HG03025 (cell line): ENCODE data around the gene PHOX2A.
"Not testable (repeated sequence)": the region's sequence is repeated elsewhere in the genome, so short reads cannot be mapped to it uniquely, and the experiment has no call there.

Experiments used
- ATAC-seq: cut with Tn5 transposase; IDR thresholded peaks from one replicate; pipeline ENCODE4 v1.9.1; 2021; ENCODE audit warnings: mild to moderate bottlenecking, moderate library complexity; ENCODE audit not compliant: unreplicated experiment, low FRiP score

The PHOX2A gene

DNA sequence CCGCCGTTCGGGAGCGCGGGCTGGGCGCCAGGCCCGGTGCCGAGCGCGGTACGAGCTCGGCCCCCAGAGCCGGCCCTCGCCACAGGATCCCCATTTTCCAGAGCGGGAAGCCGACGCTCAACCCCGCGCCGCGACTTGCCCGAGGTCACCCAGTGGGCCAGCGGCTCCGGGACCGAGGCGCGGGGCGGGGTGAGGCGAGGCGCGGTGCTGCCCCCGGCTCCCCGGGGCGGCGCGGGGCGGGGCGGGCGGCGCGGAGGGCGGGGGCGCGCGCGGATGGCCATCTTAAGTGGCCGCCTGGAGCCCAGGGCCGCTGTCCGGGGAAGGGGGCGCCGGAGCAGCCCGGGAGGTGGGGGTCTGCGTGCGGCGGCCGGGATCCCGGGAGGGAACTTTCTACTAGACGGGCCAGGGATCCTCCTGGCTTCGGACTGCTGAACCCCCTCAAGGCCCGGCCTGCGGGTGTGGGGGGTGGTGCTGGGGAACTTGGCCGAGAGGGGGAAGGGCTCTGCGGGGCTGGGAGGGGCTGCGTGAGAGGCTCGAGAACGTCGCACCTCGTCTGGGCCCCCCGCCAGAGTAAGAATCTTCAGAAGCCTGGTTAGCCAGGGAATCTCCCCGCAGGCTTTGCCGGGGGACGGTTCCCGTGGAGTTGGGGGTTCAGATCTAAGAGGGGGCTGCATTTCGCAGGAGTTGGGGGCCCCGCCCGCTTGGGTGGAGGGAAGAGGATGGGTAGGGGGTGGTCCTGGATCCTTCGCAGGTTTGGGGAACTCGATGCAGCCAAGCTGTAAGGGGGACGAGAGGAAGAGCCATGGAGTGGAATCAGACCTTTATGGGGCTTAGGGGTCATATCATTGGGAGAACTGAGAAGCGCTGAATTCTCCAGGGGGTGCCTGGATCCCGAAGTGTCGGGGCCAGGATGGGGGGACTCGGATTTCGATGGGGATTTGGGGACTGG lies 20.1 kb downstream of the PHOX2A start:
- peak; percentile 46 for ATAC-seq

GRCh38 chr11:72222907-72223614 lies 20.9 kb downstream of the PHOX2A start:
- peak; percentile 54 for ATAC-seq

GRCh38 chr11:72222106-72222891 lies 21.7 kb downstream of the PHOX2A start:
- ATAC-seq, result no peak

- no peak for ATAC-seq
Measured at GRCh38 chr11:72221386-72222075, 22.4 kb downstream of the PHOX2A start.

GRCh38 chr11:72220696-72221363 lies 23.1 kb downstream of the PHOX2A start:
- no peak for ATAC-seq

DNA sequence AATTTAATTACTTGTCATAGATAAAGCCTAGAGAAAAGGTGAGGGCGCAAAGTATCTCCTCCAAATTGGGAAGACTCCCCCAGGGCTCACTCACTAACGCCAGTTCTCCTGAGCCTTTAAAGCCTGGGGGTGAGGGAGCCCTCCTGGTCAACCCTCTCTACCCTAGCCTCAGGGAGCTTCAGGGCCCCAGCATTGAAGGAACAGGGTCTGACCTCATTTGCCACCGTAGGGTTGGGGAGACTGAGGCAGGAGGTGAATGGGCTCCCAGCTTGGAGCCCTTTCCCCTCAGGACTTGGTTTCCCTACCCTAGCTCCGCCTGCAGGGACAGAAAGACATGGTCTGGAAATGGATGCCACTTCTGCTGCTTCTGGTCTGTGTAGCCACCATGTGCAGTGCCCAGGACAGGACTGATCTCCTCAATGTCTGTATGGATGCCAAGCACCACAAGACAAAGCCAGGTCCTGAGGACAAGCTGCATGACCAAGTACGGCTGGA lies 25.7 kb downstream of the PHOX2A start:
- no peak for ATAC-seq

DNA sequence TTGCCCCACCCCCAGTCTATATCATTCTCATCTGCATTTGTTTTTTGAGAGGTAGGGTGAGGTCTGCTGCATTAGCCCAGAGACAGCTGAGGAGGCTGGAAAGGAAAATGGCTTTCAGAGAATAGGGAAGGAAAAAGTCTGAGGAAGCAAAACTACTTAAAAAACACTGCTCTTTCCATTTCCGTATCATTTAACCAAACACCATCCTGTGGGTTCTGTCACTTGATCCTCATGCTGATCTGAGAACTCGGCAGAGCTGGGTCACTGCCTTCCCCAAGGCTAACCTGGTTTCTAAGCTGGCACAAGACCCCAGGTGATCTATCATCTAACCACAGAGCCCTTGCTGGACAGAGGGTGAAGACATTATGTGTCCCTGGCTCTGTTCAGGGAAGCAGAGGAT lies 26.1 kb downstream of the PHOX2A start:
- no peak for ATAC-seq

- no peak for ATAC-seq
Measured at GRCh38 chr11:72216638-72217037, 27.3 kb downstream of the PHOX2A start, which contains the start of gene FOLR2. FOLR2 (plus strand) TSS chr11:72216794; CDS start chr11:72218585, 1,791 bp downstream.

- no peak for ATAC-seq
Measured at GRCh38 chr11:72209101-72209500, 34.9 kb downstream of the PHOX2A start.

DNA sequence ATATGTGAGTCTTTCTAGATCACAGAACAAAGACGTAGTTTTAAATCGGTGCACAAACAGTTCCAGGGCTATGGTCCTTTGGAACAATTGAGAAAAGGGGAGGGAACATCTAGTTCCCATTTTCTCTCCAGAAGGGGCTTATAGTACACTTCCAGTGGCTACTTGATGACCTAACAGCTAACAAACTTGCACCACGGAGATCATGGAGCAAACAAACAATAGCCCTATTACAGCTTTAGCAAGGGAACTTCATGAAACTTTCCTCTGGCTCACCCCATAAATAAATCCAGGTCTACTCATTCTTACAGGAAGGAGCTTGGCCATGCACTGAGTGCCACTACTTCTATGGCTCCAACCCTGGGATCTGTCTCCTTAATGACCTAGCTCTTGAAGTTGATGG lies 35.7 kb downstream of the PHOX2A start:
- ATAC-seq, result no peak

DNA sequence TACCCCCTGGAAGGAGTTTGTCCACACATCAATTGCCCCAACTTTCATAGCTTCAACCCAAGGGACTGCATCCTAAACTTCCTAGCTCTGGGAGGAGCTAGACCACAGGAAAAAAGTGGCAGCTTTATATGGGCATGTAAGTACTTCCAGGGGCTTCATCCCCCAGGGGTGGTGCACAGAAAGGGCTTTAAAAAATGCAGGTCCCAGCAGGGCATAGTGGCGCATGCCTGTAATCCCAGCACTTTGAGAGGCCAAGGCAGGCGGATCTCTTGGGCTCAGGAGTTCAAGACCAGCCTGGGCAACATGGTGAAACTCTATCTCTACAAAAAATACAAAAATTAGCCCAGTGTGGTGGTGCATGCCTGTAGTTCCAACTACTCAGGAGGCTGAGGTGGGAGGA lies 37.2 kb downstream of the PHOX2A start:
- ATAC-seq, result not testable (repeated sequence)

DNA sequence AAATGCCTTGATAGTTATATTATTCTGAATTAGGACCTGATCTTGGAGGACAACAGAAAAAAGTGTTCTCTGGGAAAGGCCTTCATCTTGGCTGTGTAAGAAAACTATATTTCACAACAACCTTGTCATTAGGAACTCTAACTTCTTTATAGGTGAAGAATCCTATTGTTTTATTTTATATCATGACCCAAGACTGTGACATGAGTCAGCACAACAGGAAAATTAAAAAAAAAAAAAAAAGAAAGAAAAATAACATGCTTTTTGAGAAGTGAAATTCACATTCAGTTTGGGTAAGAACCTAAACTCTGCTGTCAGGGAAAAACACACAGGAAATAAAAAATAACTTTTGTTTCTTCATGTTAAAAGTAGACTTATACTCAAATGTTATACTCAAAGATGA lies 39.1 kb downstream of the PHOX2A start:
- no peak for ATAC-seq

- ATAC-seq, result no peak
Measured at GRCh38 chr11:72203163-72203562, 40.8 kb downstream of the PHOX2A start.

GRCh38 chr11:72202571-72202970 lies 41.4 kb downstream of the PHOX2A start:
- no peak for ATAC-seq

DNA sequence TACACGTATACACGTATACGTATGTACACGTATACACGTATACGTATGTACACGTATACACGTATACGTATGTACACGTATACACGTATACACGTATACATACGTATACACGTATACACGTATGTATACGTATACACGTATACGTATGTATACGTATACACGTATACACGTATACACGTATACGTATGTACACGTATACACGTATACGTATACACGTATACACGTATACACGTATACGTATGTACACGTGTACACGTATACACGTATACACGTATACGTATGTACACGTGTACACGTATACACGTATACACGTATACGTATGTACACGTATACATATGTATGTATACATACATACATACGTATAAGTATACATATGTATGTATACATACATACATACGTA lies 42.5 kb downstream of the PHOX2A start:
- ATAC-seq, result not testable (repeated sequence)

- ATAC-seq, result no peak
Measured at GRCh38 chr11:72195518-72196270, 48.3 kb downstream of the PHOX2A start.

DNA sequence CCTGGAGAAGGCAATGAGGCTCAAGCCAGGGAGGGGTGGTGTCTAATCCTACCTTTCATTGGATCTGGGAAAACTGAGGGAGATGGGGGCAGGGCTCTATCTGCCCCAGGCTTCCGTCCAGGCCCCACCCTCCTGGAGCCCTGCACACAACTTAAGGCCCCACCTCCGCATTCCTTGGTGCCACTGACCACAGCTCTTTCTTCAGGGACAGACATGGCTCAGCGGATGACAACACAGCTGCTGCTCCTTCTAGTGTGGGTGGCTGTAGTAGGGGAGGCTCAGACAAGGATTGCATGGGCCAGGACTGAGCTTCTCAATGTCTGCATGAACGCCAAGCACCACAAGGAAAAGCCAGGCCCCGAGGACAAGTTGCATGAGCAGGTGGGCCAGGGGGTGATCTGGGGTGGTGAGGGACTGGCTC lies 52.0 kb downstream of the PHOX2A start, which contains the start of gene FOLR1:
TSS of gene FOLR1 (plus strand) at position 180 of the 421 bp plus-strand sequence. CDS start at position 214, 34 bp downstream.
- ATAC-seq, result no peak

GRCh38 chr11:72190631-72191071 lies 53.3 kb downstream of the PHOX2A start:
- no peak for ATAC-seq
